Glutamatergic neuron (in vitro differentiated cells): Measurements from ENCODE around the gene HHATL. TPM values are rescaled to one million over a fixed set of nuclear protein-coding genes. Genes with fewer than 3 reads are reported as not detected.

Source experiments
- DNase-seq: peaks from one replicate; pipeline ENCODE4 v3.0.0; 2022
- H3K27ac Mint-ChIP-seq: one replicate; pipeline ENCODE4 v1.8.0; 2020; ENCODE audit warnings: mild to moderate bottlenecking, mixed read lengths, inconsistent platforms; ENCODE audit not compliant: unreplicated experiment
- H3K27me3 Mint-ChIP-seq: one replicate; pipeline ENCODE4 v1.8.0; 2020; ENCODE audit warnings: mild to moderate bottlenecking, moderate library complexity, mixed read lengths, inconsistent platforms; ENCODE audit not compliant: unreplicated experiment
- H3K36me3 Mint-ChIP-seq: one replicate; pipeline ENCODE4 v1.8.0; 2020; ENCODE audit warnings: mild to moderate bottlenecking, mixed read lengths, inconsistent platforms; ENCODE audit not compliant: unreplicated experiment
- H3K4me1 Mint-ChIP-seq: one replicate; pipeline ENCODE4 v1.8.0; 2020; ENCODE audit warnings: mild to moderate bottlenecking, low read depth, mixed read lengths, inconsistent platforms; ENCODE audit not compliant: unreplicated experiment
- H3K4me3 Mint-ChIP-seq: one replicate; pipeline ENCODE4 v1.8.0; 2020; ENCODE audit warnings: mild to moderate bottlenecking, mixed read lengths, inconsistent platforms; ENCODE audit not compliant: unreplicated experiment
- H3K9me3 Mint-ChIP-seq: one replicate; pipeline ENCODE4 v1.8.0; 2020; ENCODE audit warnings: mild to moderate bottlenecking, moderate library complexity, mixed read lengths, inconsistent platforms; ENCODE audit not compliant: unreplicated experiment
- total RNA-seq: library from RNA; stranded (reverse); fragmentation: NEBNext Ultra II Directional; extraction: Animal tissue kit (Norgen Biotek cat#: 25700); gene quantifications from one replicate; pipeline ENCODE4 v1.2.1, GENCODE V29; 2021; ENCODE audit not compliant: unreplicated experiment
- TF ChIP-seq, protein P1 (sequence below): fragments of 200-600 bp; sonication (generic); IDR thresholded peaks from one replicate; pipeline ENCODE4 v1.5.0; 2021; ENCODE audit not compliant: partially characterized antibody, unreplicated experiment

Gene HHATL
- total RNA-seq, 1 donor from 2014 or later, result 7.6 TPM

DNA sequence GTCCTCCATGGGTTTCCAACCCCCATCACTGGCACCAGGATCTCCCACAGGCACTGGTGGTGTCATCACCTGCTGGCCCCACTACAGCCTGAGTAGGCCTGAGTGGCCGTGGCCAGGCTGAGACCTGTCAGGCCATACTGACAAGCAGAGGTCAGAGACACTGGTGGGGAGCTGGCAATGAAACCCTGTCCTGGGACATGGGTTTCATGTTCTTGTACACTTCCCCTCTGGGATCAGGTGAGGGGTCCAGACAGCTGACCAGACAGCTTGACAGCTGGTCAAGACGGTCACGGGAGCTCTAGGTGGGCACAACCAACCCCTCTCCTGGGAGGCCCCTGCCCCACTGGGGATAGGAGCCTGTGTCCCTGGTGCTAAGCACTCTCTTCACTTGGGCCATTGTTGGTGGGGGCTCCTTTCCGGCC is 36.0 kb downstream of the HHATL start:
- Mint-ChIP-seq H3K9me3 (peaks cover 21% of the 10 kb centered on the region), H3K4me1 (peaks cover 32% of the 10 kb centered on the region), H3K27me3 (peaks cover 11% of the 10 kb centered on the region), H3K27ac (peak overlapping the region; percentile 100), H3K36me3 (peaks cover 4% of the 10 kb centered on the region), H3K4me3 (peak overlapping the region; percentile 30)
- TF ChIP-seq, protein P1, sequence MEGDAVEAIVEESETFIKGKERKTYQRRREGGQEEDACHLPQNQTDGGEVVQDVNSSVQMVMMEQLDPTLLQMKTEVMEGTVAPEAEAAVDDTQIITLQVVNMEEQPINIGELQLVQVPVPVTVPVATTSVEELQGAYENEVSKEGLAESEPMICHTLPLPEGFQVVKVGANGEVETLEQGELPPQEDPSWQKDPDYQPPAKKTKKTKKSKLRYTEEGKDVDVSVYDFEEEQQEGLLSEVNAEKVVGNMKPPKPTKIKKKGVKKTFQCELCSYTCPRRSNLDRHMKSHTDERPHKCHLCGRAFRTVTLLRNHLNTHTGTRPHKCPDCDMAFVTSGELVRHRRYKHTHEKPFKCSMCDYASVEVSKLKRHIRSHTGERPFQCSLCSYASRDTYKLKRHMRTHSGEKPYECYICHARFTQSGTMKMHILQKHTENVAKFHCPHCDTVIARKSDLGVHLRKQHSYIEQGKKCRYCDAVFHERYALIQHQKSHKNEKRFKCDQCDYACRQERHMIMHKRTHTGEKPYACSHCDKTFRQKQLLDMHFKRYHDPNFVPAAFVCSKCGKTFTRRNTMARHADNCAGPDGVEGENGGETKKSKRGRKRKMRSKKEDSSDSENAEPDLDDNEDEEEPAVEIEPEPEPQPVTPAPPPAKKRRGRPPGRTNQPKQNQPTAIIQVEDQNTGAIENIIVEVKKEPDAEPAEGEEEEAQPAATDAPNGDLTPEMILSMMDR, result no peak
- no peak for DNase-seq

DNA sequence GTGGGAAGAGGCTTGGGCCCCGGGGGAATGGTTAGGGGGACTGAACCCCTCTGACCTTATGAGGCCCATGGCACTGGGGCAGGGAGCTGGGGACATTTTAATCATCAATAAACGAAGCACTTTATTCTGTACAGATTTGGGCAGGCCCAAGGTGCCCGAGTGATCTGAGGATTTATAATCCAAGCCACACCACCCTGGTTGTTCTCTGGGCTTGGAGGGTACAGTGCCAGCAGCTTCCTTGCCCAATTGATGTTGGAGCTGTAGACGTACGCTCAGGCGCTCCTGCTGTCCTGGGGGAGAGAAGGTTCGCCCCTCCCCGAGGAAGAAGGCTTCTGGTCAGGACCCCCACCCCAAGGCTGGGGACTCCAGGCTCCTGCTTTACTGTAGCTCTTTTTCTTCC is 36.6 kb downstream of the HHATL start:
- H3K9me3 Mint-ChIP-seq, result peaks cover 21% of the 10 kb centered on the region
- TF ChIP-seq, protein P1, result no peak
- H3K36me3 Mint-ChIP-seq, result peaks cover 7% of the 10 kb centered on the region
- peak overlapping the region; percentile 100 for H3K27ac Mint-ChIP-seq
- H3K27me3 Mint-ChIP-seq, result peaks cover 11% of the 10 kb centered on the region
- DNase-seq, result no peak
- H3K4me1 Mint-ChIP-seq, result peaks cover 34% of the 10 kb centered on the region
- H3K4me3 Mint-ChIP-seq, result no peak overlapping the region

DNA sequence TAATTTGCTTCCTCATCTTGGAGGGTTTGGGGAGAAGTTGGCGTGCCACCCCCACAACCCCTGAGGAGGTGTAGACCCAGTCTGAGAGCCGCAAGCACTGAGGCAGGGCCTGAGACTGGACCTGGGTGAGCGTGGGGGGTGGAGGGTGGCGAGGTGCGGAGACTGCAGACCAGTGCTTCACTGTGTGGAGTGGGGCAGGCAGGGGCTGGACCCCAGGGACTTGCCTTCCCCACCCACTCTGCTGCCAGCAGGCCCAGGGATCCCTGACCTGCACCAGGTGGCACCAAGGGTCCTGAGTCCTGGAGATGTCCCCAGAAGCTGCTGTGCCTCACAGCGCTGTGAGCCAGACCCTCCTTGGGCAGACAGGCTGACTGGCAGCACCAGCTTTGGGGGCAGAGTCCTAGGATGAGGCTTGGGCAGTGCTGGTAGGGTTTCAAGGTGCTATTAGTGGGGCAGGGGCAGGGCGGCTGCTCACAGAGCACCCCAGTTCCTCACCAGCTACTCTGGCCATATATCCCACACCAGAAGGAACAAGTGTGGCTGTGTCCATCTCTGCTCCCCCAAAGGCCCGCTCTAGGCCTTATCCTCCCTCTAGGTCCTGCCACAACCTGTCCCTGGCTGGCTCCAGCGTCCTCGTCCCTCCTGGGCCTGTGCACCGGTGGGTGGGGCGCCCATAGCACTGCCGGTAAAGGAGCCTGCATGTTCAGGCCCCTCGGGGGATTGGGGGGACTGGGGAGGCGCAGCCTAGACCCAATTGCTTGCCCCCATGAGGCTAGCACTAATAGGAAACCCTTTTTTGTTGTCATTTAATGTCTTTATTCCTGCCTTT is 37.3 kb downstream of the HHATL start:
- H3K27ac Mint-ChIP-seq, result peak overlapping the region; percentile 100
- TF ChIP-seq, protein P1, result no peak
- H3K9me3 Mint-ChIP-seq, result peaks cover 23% of the 10 kb centered on the region
- H3K27me3 Mint-ChIP-seq, result peaks cover 11% of the 10 kb centered on the region
- H3K4me1 Mint-ChIP-seq, result peaks cover 34% of the 10 kb centered on the region
- DNase-seq, result no peak
- H3K36me3 Mint-ChIP-seq, result peaks cover 7% of the 10 kb centered on the region
- no peak overlapping the region for H3K4me3 Mint-ChIP-seq

- Mint-ChIP-seq H3K4me1 (peaks cover 33% of the 10 kb centered on the region), H3K27ac (no peak overlapping the region), H3K36me3 (peaks cover 7% of the 10 kb centered on the region), H3K27me3 (peaks cover 16% of the 10 kb centered on the region), H3K4me3 (no peak overlapping the region), H3K9me3 (peaks cover 25% of the 10 kb centered on the region)
- TF ChIP-seq, protein P1, result no peak
- DNase-seq, result no peak
These were observed 38.2 kb downstream of the HHATL start for GRCh38 chr3:42664438-42664803.
